Fibroblast of mammary gland (primary cell): ENCODE measurements around the gene SNX18.
"Not testable (repeated sequence)": the region's sequence is repeated elsewhere in the genome, so short reads cannot be mapped to it uniquely, and the experiment has no call there.

Experiments used
- DNase-seq: peaks from one replicate; pipeline ENCODE4 v3.0.0-alpha.2; 2010; ENCODE audit warnings: low read depth
- H3K4me3 ChIP-seq: 2 replicates; pipeline ENCODE4 v1.5.1; 2011; ENCODE audit warnings: low read depth, mild to moderate bottlenecking, low read length, moderate library complexity; ENCODE audit not compliant: control insufficient read depth
- TF ChIP-seq, protein P1 (sequence below): conservative IDR thresholded peaks from 2 replicates; pipeline ENCODE4 v1.5.1; 2011; ENCODE audit warnings: low read depth, low read length, inconsistent platforms; ENCODE audit not compliant: control insufficient read depth, insufficient read depth

The SNX18 gene

DNA sequence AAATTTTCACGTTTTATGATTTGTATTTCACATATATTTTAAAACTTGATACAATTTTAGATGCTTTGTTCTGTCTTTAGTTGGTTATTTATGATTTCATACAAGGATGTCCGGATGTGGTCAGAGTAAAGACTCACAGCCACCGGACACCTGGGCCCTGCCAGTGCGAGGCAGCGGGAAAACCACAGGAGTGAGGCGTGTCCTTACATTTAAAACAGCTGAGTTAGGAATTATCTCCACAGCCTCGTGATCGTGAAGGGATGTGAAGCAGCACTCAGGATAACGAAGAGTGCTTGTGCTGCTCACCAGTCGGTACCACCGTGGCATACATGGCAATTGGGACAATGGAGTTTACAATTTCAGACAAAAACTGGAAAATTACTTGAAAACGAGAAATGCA lies 14.0 kb downstream of the SNX18 start:
- no peak overlapping the region for H3K4me3 ChIP-seq
- no peak for DNase-seq
- TF ChIP-seq, protein P1, sequence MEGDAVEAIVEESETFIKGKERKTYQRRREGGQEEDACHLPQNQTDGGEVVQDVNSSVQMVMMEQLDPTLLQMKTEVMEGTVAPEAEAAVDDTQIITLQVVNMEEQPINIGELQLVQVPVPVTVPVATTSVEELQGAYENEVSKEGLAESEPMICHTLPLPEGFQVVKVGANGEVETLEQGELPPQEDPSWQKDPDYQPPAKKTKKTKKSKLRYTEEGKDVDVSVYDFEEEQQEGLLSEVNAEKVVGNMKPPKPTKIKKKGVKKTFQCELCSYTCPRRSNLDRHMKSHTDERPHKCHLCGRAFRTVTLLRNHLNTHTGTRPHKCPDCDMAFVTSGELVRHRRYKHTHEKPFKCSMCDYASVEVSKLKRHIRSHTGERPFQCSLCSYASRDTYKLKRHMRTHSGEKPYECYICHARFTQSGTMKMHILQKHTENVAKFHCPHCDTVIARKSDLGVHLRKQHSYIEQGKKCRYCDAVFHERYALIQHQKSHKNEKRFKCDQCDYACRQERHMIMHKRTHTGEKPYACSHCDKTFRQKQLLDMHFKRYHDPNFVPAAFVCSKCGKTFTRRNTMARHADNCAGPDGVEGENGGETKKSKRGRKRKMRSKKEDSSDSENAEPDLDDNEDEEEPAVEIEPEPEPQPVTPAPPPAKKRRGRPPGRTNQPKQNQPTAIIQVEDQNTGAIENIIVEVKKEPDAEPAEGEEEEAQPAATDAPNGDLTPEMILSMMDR: no peak

DNA sequence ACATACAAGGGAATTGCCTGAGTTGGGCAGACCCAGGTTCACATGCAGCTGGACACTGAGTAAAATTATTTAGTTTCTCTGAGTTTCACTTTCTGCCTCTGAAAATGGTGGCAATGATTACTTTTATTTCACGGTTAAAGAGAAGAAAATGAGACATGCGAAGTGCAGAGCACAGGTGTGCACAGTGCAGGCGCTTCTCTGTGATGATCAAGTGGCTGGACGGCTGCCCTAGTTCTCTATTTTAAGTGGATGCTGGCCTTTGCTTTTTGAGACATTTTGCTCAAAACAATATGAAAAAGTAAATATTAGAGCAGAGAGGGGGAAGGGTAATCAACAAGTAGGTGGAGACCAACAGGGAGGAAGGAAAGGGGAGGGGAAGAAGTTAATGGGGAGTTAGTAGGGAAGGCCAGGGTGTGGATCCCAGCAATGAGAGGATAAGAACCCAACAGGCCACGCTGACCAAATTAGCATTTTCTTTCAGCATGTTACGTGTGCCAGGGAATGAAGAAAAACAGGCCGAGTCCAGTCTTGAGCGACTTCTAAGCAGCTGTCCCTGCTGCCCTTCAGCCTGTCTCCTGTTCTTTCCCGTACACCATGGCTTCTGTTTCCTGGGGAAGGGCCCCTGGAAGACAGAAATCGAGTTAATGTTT lies 16.1 kb downstream of the SNX18 start:
- no peak for DNase-seq
- TF ChIP-seq, protein P1: no peak
- no peak overlapping the region for H3K4me3 ChIP-seq

DNA sequence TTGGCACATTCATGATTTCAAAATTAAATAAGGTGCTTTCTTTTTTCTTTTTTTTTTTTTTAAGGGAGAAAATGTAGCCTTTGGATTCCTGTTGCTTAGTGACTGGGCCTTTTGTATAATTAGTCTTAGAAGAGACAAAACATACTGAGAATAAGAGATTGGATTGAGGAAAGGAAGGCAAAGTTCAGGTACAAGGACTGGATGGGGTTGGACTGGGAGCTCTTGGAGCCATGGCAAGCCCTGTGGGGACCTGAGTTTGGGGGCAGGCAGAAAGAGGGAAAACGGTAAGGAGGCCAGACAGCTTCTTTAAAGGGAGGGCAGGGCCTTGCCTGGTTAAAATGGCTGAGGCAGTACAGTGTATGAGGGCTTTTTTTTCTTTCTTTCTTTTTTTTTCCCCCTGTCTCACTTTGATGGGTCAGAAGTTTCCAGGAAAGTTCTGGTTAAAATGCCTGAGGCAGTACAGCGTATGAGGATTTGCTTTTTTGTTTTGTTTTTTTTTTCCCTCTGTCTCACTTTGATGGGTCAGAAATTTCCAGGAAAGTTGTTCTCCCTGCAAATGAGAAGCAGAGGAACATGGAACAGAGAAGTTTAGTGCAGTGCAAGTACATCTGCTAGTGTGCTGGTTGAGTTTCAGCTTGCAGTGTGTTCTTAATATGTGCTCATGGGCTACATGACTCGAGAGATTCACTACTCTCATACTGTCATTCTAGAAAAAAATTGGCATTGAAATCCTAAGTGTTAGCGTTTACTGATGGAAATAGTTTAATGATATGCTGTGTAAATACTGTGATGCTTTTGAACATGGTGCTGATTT lies 16.8 kb downstream of the SNX18 start:
- DNase-seq: no peak
- TF ChIP-seq, protein P1: no peak
- H3K4me3 ChIP-seq: no peak overlapping the region

DNA sequence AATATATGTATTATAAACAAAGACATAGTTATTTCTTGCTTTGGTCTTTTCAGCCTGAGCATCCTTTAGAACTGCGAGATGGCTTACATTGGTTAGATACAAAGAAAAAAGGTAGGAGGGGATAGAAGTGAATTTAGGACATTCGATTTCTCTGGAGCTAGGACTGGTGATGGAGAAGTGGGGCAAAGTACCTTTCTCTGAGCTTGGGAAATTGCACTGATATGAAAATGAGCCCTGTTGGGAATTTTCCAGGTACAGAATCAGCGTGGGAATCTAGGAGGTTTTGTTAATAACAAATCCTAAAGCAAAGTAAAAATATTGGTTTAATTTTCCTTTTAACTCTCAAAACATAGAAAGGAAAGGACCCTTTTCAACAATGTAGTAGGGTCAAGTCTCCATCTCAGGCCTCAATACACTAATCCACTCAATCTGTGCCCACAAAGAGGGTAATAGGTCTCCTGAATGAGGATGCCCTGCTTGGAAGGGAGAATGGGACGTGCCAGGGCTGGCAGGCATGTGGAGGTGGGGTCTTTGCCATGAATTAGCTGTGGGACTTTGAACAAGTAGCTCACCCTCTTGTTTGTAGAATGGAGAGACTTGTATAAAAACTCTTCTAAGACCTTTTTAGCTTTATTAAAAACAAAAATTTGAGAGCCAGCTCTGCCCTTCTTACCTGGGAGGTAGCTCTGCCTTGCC lies 17.7 kb downstream of the SNX18 start:
- no peak overlapping the region for H3K4me3 ChIP-seq
- TF ChIP-seq, protein P1: no peak
- DNase-seq: no peak

DNA sequence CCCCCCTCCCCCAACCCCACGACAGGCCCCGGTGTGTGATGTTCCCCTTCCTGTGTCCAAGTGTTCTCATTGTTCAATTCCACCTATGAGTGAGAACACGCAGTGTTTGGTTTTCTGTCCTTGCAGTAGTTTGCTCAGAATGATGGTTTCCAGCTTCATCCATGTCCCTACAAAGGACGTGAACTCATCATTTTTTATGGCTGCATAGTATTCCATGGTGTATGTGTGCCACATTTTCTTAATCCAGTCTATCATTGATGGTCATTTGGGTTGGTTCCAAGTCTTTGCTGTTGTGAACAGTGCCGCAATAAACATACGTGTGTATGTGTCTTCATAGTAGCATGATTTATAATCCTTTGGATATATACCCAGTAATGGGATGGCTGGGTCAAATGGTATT lies 18.8 kb downstream of the SNX18 start:
- H3K4me3 ChIP-seq, DNase-seq: not testable (repeated sequence)

DNA sequence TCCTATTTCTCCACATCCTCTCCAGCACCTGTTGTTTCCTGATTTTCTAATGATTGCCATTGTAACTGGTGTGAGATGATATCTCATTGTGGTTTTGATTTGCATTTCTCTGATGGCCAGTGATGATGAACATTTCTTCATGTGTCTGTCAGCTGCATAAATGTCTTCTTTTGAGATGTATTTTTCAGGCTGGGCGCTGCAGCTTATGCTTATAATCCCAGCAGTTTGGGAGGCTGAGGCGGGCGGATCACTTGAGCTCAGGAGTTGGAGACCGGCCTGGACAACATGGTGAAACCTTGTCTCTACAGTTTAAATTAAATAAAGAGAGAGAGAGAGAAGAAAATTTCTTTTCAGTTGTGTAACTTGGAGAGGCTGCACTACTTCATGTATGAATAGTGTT lies 19.3 kb downstream of the SNX18 start:
- not testable (repeated sequence) for H3K4me3 ChIP-seq, DNase-seq

DNA sequence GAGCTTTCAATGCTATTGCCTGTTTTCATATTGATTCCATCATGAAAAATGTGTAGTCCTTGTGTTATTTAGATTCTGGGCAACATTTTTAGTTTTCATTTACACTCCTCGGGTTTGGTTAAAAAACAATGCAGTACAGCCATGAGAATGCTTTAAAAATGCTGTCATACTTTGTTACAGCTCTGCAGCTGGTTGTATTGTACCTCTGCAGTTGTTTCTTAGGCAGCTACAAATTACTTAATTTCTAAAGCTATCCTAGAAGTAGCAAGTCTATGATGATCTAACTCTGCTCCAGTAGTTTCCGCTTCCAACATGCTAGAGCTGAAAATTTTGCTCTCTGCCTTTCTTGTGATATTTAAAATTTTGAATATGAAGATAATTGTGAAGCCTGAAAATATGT lies 20.2 kb downstream of the SNX18 start:
- H3K4me3 ChIP-seq: no peak overlapping the region
- DNase-seq: no peak
- TF ChIP-seq, protein P1: no peak
